Measurements from ENCODE around the gene GANAB. TPM values are rescaled to one million over a fixed set of nuclear protein-coding genes. Genes with fewer than 3 reads are reported as not detected.

Gene GANAB
- total and polyA plus RNA-seq, 2 of the 4 experiments (the other 2 are of a cell fraction): 209 to 344 TPM

GRCh38 chr11:62646825-62647608, 604 bp upstream of the GANAB start:
- no peak overlapping the region for H2AK5ac ChIP-seq (ENCODE audit: low read depth, low read length)
- ATAC-seq (ENCODE audit: low read depth): no peak
- H3K4ac ChIP-seq (ENCODE audit: low read depth, low read length): no peak overlapping the region
- no peak overlapping the region for H3K23ac ChIP-seq (ENCODE audit: low read depth, low read length)
- no peak overlapping the region for H2AFZ ChIP-seq (replicated peaks; ENCODE audit: low read length, poor library complexity)
- H3K27me3 ChIP-seq (ENCODE audit: control insufficient read depth, insufficient read depth, low read length): no peaks in the 10 kb centered on the region
- H3K4me1 ChIP-seq (ENCODE audit: control insufficient read depth, insufficient read depth, low read length): peaks cover 6% of the 10 kb centered on the region; the same call in 1 of the 2 replicates
- H3K4me2 ChIP-seq (ENCODE audit: low read depth, low read length): peak overlapping the region; percentile 44
- peaks cover 36% of the 10 kb centered on the region for H3K36me3 ChIP-seq (ENCODE audit: control insufficient read depth, insufficient read depth, low read length)
- 77% methylated on average over 8 of the region's 32 CpGs; no CpG with 5 or more reads in 1 of the 2 experiments for WGBS, 2 experiments (ENCODE audit: extremely low coverage in 2 of 2, insufficient read length in 1 of 2)
- no peak overlapping the region for H2BK120ac ChIP-seq (ENCODE audit: low read depth, low read length)
- H3K14ac ChIP-seq (replicated peaks; ENCODE audit: low read depth, low read length): no peak overlapping the region
- no peak overlapping the region for H3K27ac ChIP-seq (ENCODE audit: insufficient read depth, low read length)
- dilution Hi-C loops (cut with HindIII; ENCODE audit: low sequenced_read_pairs, unreplicated experiment) (no loop called here), intact Hi-C loops (cut with micrococcal nuclease) (no loop called here), in situ Hi-C loops (cut with MboI; ENCODE audit: low sequenced_read_pairs) (no loop called here)
- no peak overlapping the region for H4K5ac ChIP-seq (ENCODE audit: low read depth, low read length)
- no peak overlapping the region for H3K18ac ChIP-seq (ENCODE audit: low read depth, low read length)
- H3K9ac ChIP-seq (ENCODE audit: low read depth, low read length): no peak overlapping the region
- no TSS peak for BruUV-seq (replicated peaks)
- peaks cover 7% of the 10 kb centered on the region; the same call in 1 of the 2 replicates for H3K9me1 ChIP-seq (ENCODE audit: insufficient read depth, low read length)
- H3K4me3 ChIP-seq (ENCODE audit: insufficient read depth, low read depth, low read length): no peak overlapping the region
- POLR2A ChIA-PET (ENCODE audit: unreplicated experiment): interaction anchor here (0.8 kb wide), 1 partner anchor 73 kb away, joined by 3 read pairs; the partner anchor contains the start of gene EEF1G
- H3K79me1 ChIP-seq (ENCODE audit: low read depth in 1 of 2, low read length in 2 of 2): peaks cover 5 to 54% of the 10 kb centered on the region in 2 experiments
- TF ChIP-seq MXI1 (IDR thresholded peaks at IDR 0.05; ENCODE audit: borderline replicate concordance, low read depth, low read length): peak; percentile 94; the same call in 1 of the 2 replicates
- TF ChIP-seq FOS (IDR thresholded peaks at IDR 0.05; ENCODE audit: low read depth, low read length): no peak
- TF ChIP-seq ELK1 (IDR thresholded peaks at IDR 0.05; ENCODE audit: borderline replicate concordance, low read depth, low read length): no peak
- DNase-seq: no peak
- H2BK15ac ChIP-seq (ENCODE audit: low read depth, low read length): no peak overlapping the region
- H4K8ac ChIP-seq (ENCODE audit: low read depth in 2 of 2, low read length in 2 of 2): no peak overlapping the region; a peak in 1 of 4 replicates
- CTCF ChIA-PET: no interaction called here
- H2AK9ac ChIP-seq (replicated peaks; ENCODE audit: low read depth, low read length, poor library complexity): no peak overlapping the region
- no peak overlapping the region for H2BK20ac ChIP-seq (ENCODE audit: low read depth, low read length)
- peaks cover 17% of the 10 kb centered on the region for H4K20me1 ChIP-seq (ENCODE audit: insufficient read depth, low read length)
- H2BK5ac ChIP-seq (ENCODE audit: low read depth, low read length, poor library complexity, severe bottlenecking): no peak overlapping the region
- H4K91ac ChIP-seq (ENCODE audit: insufficient read depth, low read depth, low read length): no peak overlapping the region
- no peak overlapping the region for H3K56ac ChIP-seq (ENCODE audit: extremely low read depth, insufficient read depth, low read length)
- H3K9me3 ChIP-seq (ENCODE audit: control insufficient read depth, insufficient read depth, low read length): no peaks in the 10 kb centered on the region
